ENCODE data around the gene ANO2.
A peak's percentile ranks its signal among the peaks of the same experiment; 100 is the strongest.

ANO2 gene

GRCh38 chr12:5864972-5865371, 80.1 kb downstream of the ANO2 start:
- Histone ChIP-seq H3K18ac (ENCODE audit: low read depth in 1 of 2, low read length in 2 of 2) (no peak overlapping the region), H3K9me3 (ENCODE audit: control insufficient read depth, low read length) (no peaks in the 10 kb centered on the region)
- WGBS: 50% methylated on average over 1 of the region's 1 CpG

GRCh38 chr12:5864301-5864700, 80.8 kb downstream of the ANO2 start:
- Histone ChIP-seq H2BK120ac (ENCODE audit: low read depth, low read length) (no peak overlapping the region), H3K4me1 (ENCODE audit: control insufficient read depth, insufficient read depth, low read depth, low read length) (no peaks in the 10 kb centered on the region), H4K91ac (ENCODE audit: low read length) (no peak overlapping the region), H3K9me3 (ENCODE audit: control insufficient read depth, low read length) (no peaks in the 10 kb centered on the region), H3K36me3 (ENCODE audit: control insufficient read depth in 1 of 2, insufficient read depth in 2 of 2, low read depth in 1 of 2, low read length in 2 of 2) (no peaks in the 10 kb centered on the region), H2BK5ac (ENCODE audit: low read depth, low read length, poor library complexity, severe bottlenecking) (no peak overlapping the region), H3K14ac (ENCODE audit: low read length in 2 of 2) (no peak overlapping the region), H3K4me2 (ENCODE audit: low read length, poor library complexity, severe bottlenecking) (no peak overlapping the region), H3K27ac (ENCODE audit: low read length, poor library complexity, severe bottlenecking) (no peak overlapping the region), H3K4ac (ENCODE audit: low read depth in 1 of 2, low read length in 2 of 2) (no peak overlapping the region), H4K8ac (ENCODE audit: low read length) (no peak overlapping the region), H3K18ac (ENCODE audit: low read depth in 1 of 2, low read length in 2 of 2) (no peak overlapping the region), H3K9ac (ENCODE audit: low read length) (no peak overlapping the region), H3K23ac (ENCODE audit: low read length in 2 of 2) (no peak overlapping the region), H3K79me1 (replicated peaks; ENCODE audit: low read length, poor library complexity, severe bottlenecking) (no peaks in the 10 kb centered on the region), H2BK15ac (ENCODE audit: low read depth, poor library complexity, severe bottlenecking) (no peak overlapping the region), H3K27me3 (ENCODE audit: control insufficient read depth in 1 of 2, insufficient read depth in 1 of 2, low read length in 2 of 2) (peaks cover 0 to 10% of the 10 kb centered on the region in 2 experiments), H2AK5ac (ENCODE audit: low read length, severe bottlenecking) (no peak overlapping the region), H2BK12ac (ENCODE audit: low read length in 2 of 2) (no peak overlapping the region), H3K4me3 (ENCODE audit: insufficient read depth in 1 of 2, low read depth in 1 of 2, low read length in 2 of 2) (no peak overlapping the region), H2AFZ (ENCODE audit: low read depth, low read length) (no peak overlapping the region)
- 55% methylated on average over 3 of the region's 3 CpGs for WGBS
- no peak for DNase-seq

More at GRCh38 chr12:5864972-5865371, 80.1 kb downstream of the ANO2 start:
- Histone ChIP-seq H2BK12ac (ENCODE audit: low read length in 2 of 2) (no peak overlapping the region), H4K91ac (ENCODE audit: low read length) (peak overlapping the region; percentile 13), H3K4ac (ENCODE audit: low read depth in 1 of 2, low read length in 2 of 2) (no peak overlapping the region), H4K8ac (ENCODE audit: low read length) (no peak overlapping the region), H2AFZ (ENCODE audit: low read depth, low read length) (no peak overlapping the region), H3K14ac (ENCODE audit: low read length in 2 of 2) (no peak overlapping the region), H3K4me2 (ENCODE audit: low read length, poor library complexity, severe bottlenecking) (no peak overlapping the region), H2BK120ac (ENCODE audit: low read depth, low read length) (no peak overlapping the region), H3K79me1 (replicated peaks; ENCODE audit: low read length, poor library complexity, severe bottlenecking) (no peaks in the 10 kb centered on the region), H2BK15ac (ENCODE audit: low read depth, poor library complexity, severe bottlenecking) (no peak overlapping the region), H3K36me3 (ENCODE audit: control insufficient read depth in 1 of 2, insufficient read depth in 2 of 2, low read depth in 1 of 2, low read length in 2 of 2) (no peaks in the 10 kb centered on the region), H3K9ac (ENCODE audit: low read length) (no peak overlapping the region), H3K27ac (ENCODE audit: low read length, poor library complexity, severe bottlenecking) (no peak overlapping the region), H3K4me3 (ENCODE audit: insufficient read depth in 1 of 2, low read depth in 1 of 2, low read length in 2 of 2) (no peak overlapping the region), H3K4me1 (ENCODE audit: control insufficient read depth, insufficient read depth, low read depth, low read length) (no peaks in the 10 kb centered on the region), H3K27me3 (ENCODE audit: control insufficient read depth in 1 of 2, insufficient read depth in 1 of 2, low read length in 2 of 2) (peaks cover 0 to 12% of the 10 kb centered on the region in 2 experiments), H2AK5ac (ENCODE audit: low read length, severe bottlenecking) (no peak overlapping the region), H2BK5ac (ENCODE audit: low read depth, low read length, poor library complexity, severe bottlenecking) (no peak overlapping the region), H3K23ac (ENCODE audit: low read length in 2 of 2) (no peak overlapping the region)
- no peak for DNase-seq

DNA sequence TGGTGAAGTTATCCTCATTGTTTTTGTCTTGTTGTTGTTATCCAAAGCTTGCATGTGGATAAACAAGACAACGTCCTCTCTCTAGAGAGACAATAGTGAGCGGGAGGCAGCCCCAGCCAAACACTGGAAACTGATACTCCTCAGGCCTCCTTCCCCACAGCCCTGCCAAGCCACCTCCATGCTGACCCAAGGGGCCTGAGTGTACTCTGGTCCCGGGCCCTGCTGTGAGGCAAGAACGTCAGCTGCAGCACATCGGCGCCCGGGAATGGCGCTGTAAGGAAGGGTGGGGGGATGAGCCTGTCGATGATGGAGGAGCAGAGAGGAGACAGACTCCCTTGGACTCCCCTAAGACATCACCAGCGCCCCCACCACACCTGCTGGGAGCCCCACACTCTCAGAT, 83.6 kb downstream of the ANO2 start:
- Histone ChIP-seq H3K27ac (ENCODE audit: low read length, poor library complexity, severe bottlenecking) (no peak overlapping the region), H3K18ac (ENCODE audit: low read depth in 1 of 2, low read length in 2 of 2) (no peak overlapping the region), H3K4me3 (ENCODE audit: insufficient read depth in 1 of 2, low read depth in 1 of 2, low read length in 2 of 2) (no peak overlapping the region), H4K8ac (ENCODE audit: low read length) (no peak overlapping the region), H3K79me1 (replicated peaks; ENCODE audit: low read length, poor library complexity, severe bottlenecking) (no peaks in the 10 kb centered on the region), H2BK5ac (ENCODE audit: low read depth, low read length, poor library complexity, severe bottlenecking) (no peak overlapping the region), H3K14ac (ENCODE audit: low read length in 2 of 2) (no peak overlapping the region), H2AK5ac (ENCODE audit: low read length, severe bottlenecking) (no peak overlapping the region), H3K27me3 (ENCODE audit: control insufficient read depth in 1 of 2, insufficient read depth in 1 of 2, low read length in 2 of 2) (peaks cover 0 to 20% of the 10 kb centered on the region in 2 experiments), H3K23ac (ENCODE audit: low read length in 2 of 2) (no peak overlapping the region), H3K36me3 (ENCODE audit: control insufficient read depth in 1 of 2, insufficient read depth in 2 of 2, low read depth in 1 of 2, low read length in 2 of 2) (no peaks in the 10 kb centered on the region), H3K9ac (ENCODE audit: low read length) (no peak overlapping the region), H3K9me3 (ENCODE audit: control insufficient read depth, low read length) (no peaks in the 10 kb centered on the region), H4K91ac (ENCODE audit: low read length) (no peak overlapping the region), H3K4ac (ENCODE audit: low read depth in 1 of 2, low read length in 2 of 2) (no peak overlapping the region), H2BK120ac (ENCODE audit: low read depth, low read length) (no peak overlapping the region), H2BK12ac (ENCODE audit: low read length in 2 of 2) (no peak overlapping the region), H2AFZ (ENCODE audit: low read depth, low read length) (no peak overlapping the region), H3K4me1 (ENCODE audit: control insufficient read depth, insufficient read depth, low read depth, low read length) (no peaks in the 10 kb centered on the region), H2BK15ac (ENCODE audit: low read depth, poor library complexity, severe bottlenecking) (no peak overlapping the region), H3K4me2 (ENCODE audit: low read length, poor library complexity, severe bottlenecking) (no peak overlapping the region)
- WGBS: 20% methylated on average over 2 of the region's 10 CpGs
- DNase-seq: no peak

DNA sequence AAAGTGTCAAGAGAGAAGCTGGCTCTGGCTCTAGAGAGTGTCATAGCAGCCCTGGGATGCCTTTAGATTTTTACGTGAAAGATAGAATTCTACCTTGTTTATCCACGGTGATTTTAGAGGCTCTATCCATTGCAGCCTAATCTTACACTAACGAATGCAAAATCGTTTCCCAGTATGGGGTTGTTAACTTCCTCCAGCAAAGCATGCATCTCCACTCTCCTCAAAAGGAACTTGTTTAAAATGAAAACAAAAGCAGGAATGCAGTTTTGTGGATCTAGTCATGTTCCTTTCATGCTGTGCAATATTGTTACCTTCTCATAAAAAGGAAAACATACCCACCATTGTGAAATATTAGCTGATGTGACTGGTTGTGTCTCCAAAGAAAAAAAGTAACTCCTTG, 88.4 kb downstream of the ANO2 start:
- H3K9ac ChIP-seq (ENCODE audit: low read length): no peak overlapping the region
- H3K4me3 ChIP-seq (ENCODE audit: insufficient read depth in 1 of 2, low read depth in 1 of 2, low read length in 2 of 2): no peak overlapping the region
- no peak overlapping the region for H2BK120ac ChIP-seq (ENCODE audit: low read depth, low read length)
- DNase-seq: no peak
- no peak overlapping the region for H3K27ac ChIP-seq (ENCODE audit: low read length, poor library complexity, severe bottlenecking)
- WGBS: 35% methylated on average over 2 of the region's 4 CpGs
- H2BK12ac ChIP-seq (ENCODE audit: low read length in 2 of 2): no peak overlapping the region
- no peak overlapping the region for H3K4me2 ChIP-seq (ENCODE audit: low read length, poor library complexity, severe bottlenecking)
- no peak overlapping the region for H2BK5ac ChIP-seq (ENCODE audit: low read depth, low read length, poor library complexity, severe bottlenecking)
- H3K79me1 ChIP-seq (replicated peaks; ENCODE audit: low read length, poor library complexity, severe bottlenecking): no peaks in the 10 kb centered on the region
- no peaks in the 10 kb centered on the region for H3K36me3 ChIP-seq (ENCODE audit: control insufficient read depth in 1 of 2, insufficient read depth in 2 of 2, low read depth in 1 of 2, low read length in 2 of 2)
- no peak overlapping the region for H4K91ac ChIP-seq (ENCODE audit: low read length)
- H3K4me1 ChIP-seq (ENCODE audit: control insufficient read depth, insufficient read depth, low read depth, low read length): no peaks in the 10 kb centered on the region
- H3K9me3 ChIP-seq (ENCODE audit: control insufficient read depth, low read length): no peaks in the 10 kb centered on the region
- H2BK15ac ChIP-seq (ENCODE audit: low read depth, poor library complexity, severe bottlenecking): no peak overlapping the region
- no peak overlapping the region for H3K4ac ChIP-seq (ENCODE audit: low read depth in 1 of 2, low read length in 2 of 2)
- peaks cover 3 to 30% of the 10 kb centered on the region in 2 experiments for H3K27me3 ChIP-seq (ENCODE audit: control insufficient read depth in 1 of 2, insufficient read depth in 1 of 2, low read length in 2 of 2)
- no peak overlapping the region for H2AFZ ChIP-seq (ENCODE audit: low read depth, low read length)
- no peak overlapping the region for H3K18ac ChIP-seq (ENCODE audit: low read depth in 1 of 2, low read length in 2 of 2)
- no peak overlapping the region for H2AK5ac ChIP-seq (ENCODE audit: low read length, severe bottlenecking)
- H4K8ac ChIP-seq (ENCODE audit: low read length): no peak overlapping the region
- H3K14ac ChIP-seq (ENCODE audit: low read length in 2 of 2): no peak overlapping the region
- no peak overlapping the region for H3K23ac ChIP-seq (ENCODE audit: low read length in 2 of 2)

All from mesenchymal stem cell (in vitro differentiated cells and primary cell).